Peyer's patch (tissue), 4 donors: ENCODE measurements around the gene MINDY4.

Source experiments
- POLR2A ChIP-seq, 2 donors: fragments of 450-650 bp; IDR thresholded peaks; one replicate each; pipeline ENCODE4 v1.5.1; 2017; ENCODE audit warnings: antibody characterized with exemption in 2 of 2, mild to moderate bottlenecking in 2 of 2, moderate library complexity in 2 of 2
- TF ChIP-seq, protein P1 (sequence below), 6 experiments: fragments of 450-650 bp in 4 of 6; fragments of 200-600 bp in 2 of 6; sonication (generic) in 1 of 6; IDR thresholded peaks; one replicate each; pipeline ENCODE4 v1.5.1; 2017 to 2019; ENCODE audit warnings: antibody characterized with exemption in 6 of 6, mild to moderate bottlenecking in 3 of 6, moderate library complexity in 1 of 6

DNA sequence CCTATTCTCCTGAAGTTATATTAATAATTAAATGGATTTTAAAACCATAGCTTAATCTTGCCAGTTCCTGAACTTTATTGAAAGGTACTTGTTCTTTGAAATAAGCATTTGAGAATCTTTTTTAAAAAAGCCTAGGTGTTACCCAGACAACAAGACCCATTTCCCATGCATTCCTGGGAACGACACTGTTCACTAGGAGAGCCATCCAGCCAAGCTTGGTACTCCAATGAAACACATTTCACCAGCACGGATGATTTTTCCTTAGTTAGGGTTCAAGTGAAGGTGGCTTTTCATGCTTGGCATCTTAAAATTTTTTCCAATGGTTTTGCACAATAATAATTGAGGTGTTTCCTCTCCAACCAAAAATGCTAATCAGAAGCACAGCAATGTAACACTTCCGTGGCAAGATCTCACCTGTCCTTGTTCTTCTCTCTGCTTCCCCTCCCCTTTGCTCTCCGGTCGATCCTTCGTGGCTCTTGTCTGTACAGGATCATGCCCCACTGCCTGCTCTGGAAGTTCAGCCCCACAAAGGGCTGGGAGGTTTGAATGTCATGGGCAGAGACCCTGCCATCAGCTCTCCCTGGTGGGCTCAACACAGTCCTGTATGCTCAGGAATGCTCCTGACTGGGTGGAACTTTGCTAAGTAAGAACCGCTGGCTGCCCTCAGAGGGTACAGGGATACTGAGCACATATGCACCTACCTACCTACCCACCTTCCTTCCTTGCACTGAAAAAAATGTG, 70.8 kb downstream of the MINDY4 start:
- TF ChIP-seq, protein P1, sequence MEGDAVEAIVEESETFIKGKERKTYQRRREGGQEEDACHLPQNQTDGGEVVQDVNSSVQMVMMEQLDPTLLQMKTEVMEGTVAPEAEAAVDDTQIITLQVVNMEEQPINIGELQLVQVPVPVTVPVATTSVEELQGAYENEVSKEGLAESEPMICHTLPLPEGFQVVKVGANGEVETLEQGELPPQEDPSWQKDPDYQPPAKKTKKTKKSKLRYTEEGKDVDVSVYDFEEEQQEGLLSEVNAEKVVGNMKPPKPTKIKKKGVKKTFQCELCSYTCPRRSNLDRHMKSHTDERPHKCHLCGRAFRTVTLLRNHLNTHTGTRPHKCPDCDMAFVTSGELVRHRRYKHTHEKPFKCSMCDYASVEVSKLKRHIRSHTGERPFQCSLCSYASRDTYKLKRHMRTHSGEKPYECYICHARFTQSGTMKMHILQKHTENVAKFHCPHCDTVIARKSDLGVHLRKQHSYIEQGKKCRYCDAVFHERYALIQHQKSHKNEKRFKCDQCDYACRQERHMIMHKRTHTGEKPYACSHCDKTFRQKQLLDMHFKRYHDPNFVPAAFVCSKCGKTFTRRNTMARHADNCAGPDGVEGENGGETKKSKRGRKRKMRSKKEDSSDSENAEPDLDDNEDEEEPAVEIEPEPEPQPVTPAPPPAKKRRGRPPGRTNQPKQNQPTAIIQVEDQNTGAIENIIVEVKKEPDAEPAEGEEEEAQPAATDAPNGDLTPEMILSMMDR (IDR thresholded peaks at IDR 0.05) = no peak
- no peak for TF ChIP-seq POLR2A (IDR thresholded peaks at IDR 0.05)
